Mucosa of rectum (tissue), 2 donors: ENCODE results near the gene DCTN4.

Source experiments
- H3K27ac ChIP-seq, 2 donors: one replicate each; pipeline ENCODE4 v1.7.0; 2013; ENCODE audit warnings: inconsistent platforms in 2 of 2, low read depth in 2 of 2, low read length in 2 of 2
- H3K27me3 ChIP-seq, 2 donors: one replicate each; pipeline ENCODE4 v1.7.0; 2013; ENCODE audit warnings: low read length in 2 of 2; ENCODE audit not compliant: control insufficient read depth in 2 of 2, insufficient read depth in 2 of 2
- H3K36me3 ChIP-seq, 2 donors: one replicate each; pipeline ENCODE4 v1.7.0; 2013; ENCODE audit warnings: low read length in 2 of 2; ENCODE audit not compliant: control insufficient read depth in 2 of 2, insufficient read depth in 2 of 2
- H3K4me1 ChIP-seq, 2 donors: one replicate each; pipeline ENCODE4 v1.7.0; 2013; ENCODE audit warnings: low read length in 2 of 2, mild to moderate bottlenecking in 1 of 2; ENCODE audit not compliant: control insufficient read depth in 2 of 2, insufficient read depth in 2 of 2
- H3K4me3 ChIP-seq, 2 donors: one replicate each; pipeline ENCODE4 v1.7.0; 2013; ENCODE audit warnings: low read length in 2 of 2
- H3K9ac ChIP-seq, 2 donors: one replicate each; pipeline ENCODE4 v1.7.0; 2013; ENCODE audit warnings: low read length in 2 of 2, low read depth in 1 of 2, mild to moderate bottlenecking in 1 of 2
- H3K9me3 ChIP-seq, 2 donors: one replicate each; pipeline ENCODE4 v1.7.0; 2013; ENCODE audit warnings: low read length in 2 of 2; ENCODE audit not compliant: control insufficient read depth in 2 of 2
- donor health status: healthy.
- donor health status: Normal muscosa, but diverticular disease.

DCTN4 gene

DNA sequence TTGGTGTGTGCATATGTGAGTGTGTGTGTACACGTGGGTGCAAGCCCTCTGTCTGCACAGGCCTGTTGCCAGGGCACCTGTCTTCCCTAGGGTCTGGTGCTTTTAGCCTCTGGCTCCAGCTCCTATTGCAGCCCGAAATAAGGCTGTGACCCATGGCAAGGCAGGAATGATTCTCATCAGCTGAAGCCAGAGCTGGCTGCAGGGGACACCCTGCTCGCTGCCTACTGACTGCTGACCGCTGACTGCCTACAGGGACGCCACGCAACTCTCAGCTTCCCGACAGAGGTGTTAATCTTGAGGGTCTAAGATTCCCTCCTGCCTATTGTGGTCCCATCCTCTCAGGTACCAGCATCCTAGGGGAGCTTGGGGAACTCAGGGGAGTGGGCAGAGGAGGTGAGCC, 97.7 kb downstream of the DCTN4 start, which contains the start of gene MYOZ3:
TSS of gene MYOZ3 (plus strand) at position 166 of the 400 bp plus-strand sequence. CDS start 1,691 bp downstream, outside the sequence.
- Histone ChIP-seq H3K27me3 (peaks cover 4% of the 10 kb centered on the region in 2 donors), H3K27ac (no peak within 1 kb of the TSS), H3K9me3 (no peaks in the 10 kb centered on the region), H3K4me1 (peaks cover 8 to 11% of the 10 kb centered on the region in 2 donors), H3K9ac (no peak within 1 kb of the TSS), H3K36me3 (no peaks in the 10 kb centered on the region), H3K4me3 (no peak within 1 kb of the TSS)

DNA sequence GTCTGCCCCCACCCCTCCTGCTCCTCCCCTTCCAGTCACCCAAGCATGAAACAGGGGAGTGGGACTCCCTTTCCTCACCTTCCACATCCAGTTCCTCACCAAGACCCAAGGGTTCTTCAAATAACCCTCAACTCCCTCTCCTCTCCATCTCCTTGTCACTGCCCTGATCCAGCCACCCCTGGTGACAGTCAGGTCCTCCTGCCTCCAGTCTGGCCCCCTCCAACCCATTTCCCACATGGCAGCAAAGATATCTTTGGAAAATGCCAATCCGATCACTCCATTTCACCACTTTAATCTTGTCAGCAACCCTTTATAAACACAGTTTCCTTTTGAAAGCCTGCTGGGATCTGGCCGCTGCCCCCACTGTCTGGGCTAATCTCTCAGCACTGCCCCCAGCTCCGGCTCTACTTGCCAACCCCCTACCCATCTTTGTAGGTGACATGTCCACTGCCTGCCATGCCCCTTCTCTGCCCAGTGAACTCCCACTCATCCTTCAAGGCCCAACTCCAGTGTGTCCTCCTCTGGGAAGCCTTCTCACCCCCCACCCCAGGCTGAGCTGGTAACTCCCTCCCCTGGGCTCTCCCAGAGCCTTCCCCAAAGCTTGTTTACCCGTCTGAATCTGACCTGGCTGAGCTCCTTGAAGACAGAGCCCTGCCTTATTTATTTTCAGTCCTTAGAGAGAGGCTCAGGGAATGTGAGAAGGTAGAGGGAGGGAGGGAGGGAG, 98.5 kb downstream of the DCTN4 start:
- Histone ChIP-seq H3K4me3 (no peak overlapping the region), H3K9ac (no peak overlapping the region), H3K27me3 (peaks cover 3 to 4% of the 10 kb centered on the region in 2 donors), H3K27ac (no peak overlapping the region), H3K36me3 (no peaks in the 10 kb centered on the region), H3K9me3 (no peaks in the 10 kb centered on the region), H3K4me1 (peaks cover 10 to 12% of the 10 kb centered on the region in 2 donors)

GRCh38 chr5:150659360-150660107, 99.3 kb downstream of the DCTN4 start:
- H3K9me3 ChIP-seq = no peaks in the 10 kb centered on the region
- H3K4me3 ChIP-seq = no peak overlapping the region
- H3K4me1 ChIP-seq = peaks cover 10 to 12% of the 10 kb centered on the region in 2 donors
- no peak overlapping the region for H3K9ac ChIP-seq
- no peak overlapping the region for H3K27ac ChIP-seq
- no peaks in the 10 kb centered on the region for H3K36me3 ChIP-seq
- H3K27me3 ChIP-seq = no peaks in the 10 kb centered on the region

- Histone ChIP-seq H3K9ac (no peak overlapping the region), H3K27me3 (no peaks in the 10 kb centered on the region), H3K27ac (no peak overlapping the region), H3K4me3 (no peak overlapping the region), H3K9me3 (no peaks in the 10 kb centered on the region), H3K36me3 (no peaks in the 10 kb centered on the region), H3K4me1 (peaks cover 10 to 12% of the 10 kb centered on the region in 2 donors)
These were observed 100.0 kb downstream of the DCTN4 start for GRCh38 chr5:150658699-150659265.
